GM19099 (cell line): ENCODE measurements around the gene PPP2R1B.

ENCODE experiments used
- POLR2A ChIP-seq: IDR thresholded peaks from 3 replicates; pipeline ENCODE4 v1.6.1; 2011; ENCODE audit warnings: low read depth; ENCODE audit not compliant: insufficient read length; ENCODE audit errors: extremely low read depth

Gene PPP2R1B

DNA sequence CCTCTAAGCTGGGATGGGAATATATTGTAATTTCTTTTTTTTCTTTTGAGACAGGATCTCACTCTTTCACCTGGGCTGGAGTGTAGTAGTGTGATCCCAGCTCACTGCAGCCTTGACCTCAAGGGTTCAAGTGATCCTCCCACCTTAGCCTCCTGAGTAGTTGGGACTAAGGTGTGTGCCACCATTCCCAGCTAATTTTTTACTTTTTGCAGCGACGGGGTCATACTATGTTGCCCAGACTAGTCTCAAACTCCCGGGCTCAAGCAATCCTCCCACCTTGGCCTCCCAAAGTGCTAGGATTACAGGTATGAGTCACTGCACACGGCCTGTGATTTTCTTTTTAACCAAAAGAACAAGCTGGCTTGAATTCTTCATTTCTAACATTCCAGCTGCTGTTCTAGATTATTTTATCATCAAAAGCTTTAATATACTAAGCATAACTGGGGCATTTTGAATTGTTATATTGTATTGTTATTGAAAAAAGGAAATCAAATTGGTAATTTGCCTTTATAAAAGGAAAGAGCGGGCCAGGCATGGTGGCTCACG lies 26.8 kb upstream of the PPP2R1B start:
- TF ChIP-seq POLR2A, result no peak

DNA sequence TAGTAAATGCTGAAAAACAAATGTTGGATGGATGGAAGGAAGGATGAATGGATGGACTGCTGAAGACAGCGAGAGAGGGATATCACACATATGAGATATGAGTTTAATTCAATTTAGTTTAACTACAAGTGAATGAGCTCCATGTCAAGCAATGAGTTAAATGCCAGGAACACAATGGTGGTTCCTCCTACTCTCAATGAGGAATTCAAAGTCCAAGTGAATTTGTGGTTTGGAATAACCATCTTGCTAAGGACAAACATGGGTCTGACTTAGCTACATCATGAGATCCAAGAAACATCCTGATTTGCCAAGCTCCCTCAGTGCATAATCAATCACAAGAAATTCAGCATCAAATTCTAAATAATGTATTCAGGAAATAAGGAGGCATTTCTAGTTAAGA lies 26.1 kb upstream of the PPP2R1B start:
- TF ChIP-seq POLR2A, result no peak

DNA sequence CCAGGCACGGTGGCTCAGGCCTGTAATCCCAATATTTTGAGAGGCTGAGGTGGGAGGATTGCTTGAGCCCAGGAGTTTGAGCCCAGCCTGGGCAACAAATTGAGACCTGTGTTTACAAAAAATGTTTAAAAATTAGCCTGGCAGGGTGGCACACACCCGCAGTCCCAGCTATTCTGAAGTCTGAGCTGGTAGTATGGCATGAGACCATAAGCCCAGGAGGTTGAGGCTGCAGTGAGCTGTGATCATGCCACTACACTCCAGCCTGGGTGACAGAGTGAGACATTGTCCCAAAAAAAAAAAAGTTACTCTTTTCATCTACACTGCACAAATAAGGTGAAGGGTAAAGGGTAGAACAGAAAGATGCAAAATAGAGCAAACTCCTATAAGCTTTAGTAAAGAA lies 22.3 kb upstream of the PPP2R1B start:
- no peak for TF ChIP-seq POLR2A

DNA sequence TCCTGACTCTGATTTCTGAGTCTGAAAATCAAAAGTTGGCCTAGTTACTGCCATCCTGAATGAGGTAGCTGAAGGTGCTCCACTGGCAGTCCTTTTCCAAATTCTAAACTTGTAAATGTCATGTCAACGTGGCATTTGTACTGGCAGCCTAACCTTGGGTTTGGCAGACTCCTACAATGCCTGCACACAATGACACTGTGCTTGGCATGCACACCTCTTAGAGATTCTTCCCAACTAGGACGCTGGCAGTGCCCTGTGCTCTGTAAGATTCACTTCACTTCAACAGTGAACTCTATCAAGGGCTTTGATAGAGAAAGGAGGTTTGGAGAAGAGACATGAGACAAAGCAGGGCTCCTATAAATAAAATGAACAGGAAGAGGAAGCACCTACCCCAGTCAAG lies 21.9 kb upstream of the PPP2R1B start:
- TF ChIP-seq POLR2A, result no peak

DNA sequence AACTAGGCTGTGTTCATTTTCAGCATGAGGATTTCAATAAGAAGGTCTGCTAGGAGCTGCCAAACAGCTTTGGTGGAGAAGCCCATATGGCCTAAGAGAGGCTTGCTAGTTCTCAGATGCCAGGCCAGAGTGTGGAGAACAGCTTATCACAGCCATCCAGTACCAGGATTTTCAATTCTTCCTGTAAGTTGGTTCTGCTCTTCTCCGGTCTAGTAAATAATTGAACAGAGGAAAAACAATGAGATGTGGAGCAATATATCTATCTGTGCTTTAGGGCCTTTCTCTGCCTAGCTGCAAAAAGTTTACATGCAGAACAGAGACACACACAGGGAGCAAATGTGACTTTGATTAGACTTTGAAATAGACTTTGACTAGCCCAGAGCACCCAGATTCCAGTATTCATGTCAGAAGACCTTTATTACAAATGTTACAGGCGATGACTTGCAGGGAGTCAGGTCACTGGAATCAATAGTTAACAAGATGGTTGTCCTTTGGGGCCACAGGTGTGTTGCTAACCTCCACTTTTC lies 19.8 kb upstream of the PPP2R1B start:
- TF ChIP-seq POLR2A, result no peak

DNA sequence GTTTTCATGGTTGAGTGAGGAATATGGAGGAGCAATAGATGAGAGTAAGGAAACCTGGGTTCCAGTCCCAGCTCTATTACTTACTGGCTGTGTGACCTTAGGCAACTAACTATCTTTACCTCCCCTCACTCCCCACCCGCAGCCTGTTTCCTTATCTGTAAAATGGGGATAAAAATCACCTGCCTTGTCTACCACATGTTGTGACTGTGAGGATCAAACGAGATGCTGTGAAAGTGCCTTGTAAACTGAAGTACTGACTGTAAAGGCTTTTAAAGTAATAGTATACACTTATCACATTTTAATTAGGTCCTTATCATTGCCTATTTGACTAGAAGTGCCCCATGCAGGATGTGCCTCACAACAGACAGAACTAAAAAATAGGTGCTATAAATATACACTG lies 18.9 kb upstream of the PPP2R1B start:
- no peak for TF ChIP-seq POLR2A

DNA sequence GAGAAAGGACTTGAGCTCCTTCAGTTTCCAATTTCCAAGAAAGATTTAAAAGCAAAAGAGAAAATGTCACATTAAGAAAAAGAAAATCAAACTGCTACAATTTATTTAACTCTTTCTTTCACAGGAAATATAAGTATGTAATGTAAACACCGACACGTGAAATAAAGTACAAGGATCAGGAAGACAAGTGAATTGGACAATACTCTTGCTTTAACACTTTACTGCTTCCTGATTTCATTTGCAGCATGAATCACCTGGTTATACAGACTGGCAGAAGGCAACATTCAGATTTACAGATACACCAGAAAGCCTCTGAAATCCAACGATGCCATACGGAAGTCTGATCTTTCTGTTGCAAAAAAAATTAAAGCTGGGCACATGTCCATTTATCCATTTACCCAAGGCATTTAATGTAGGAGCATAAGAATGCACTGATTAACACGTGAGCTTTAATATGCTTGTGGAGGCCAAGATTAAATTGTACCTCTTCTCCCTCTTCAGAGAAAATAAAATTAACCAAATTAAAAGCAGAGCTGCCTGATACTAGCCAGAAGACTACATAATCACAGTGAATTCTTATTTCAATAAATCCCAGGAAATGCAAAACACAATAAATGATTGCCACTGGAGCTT lies 16.0 kb upstream of the PPP2R1B start:
- no peak for TF ChIP-seq POLR2A

DNA sequence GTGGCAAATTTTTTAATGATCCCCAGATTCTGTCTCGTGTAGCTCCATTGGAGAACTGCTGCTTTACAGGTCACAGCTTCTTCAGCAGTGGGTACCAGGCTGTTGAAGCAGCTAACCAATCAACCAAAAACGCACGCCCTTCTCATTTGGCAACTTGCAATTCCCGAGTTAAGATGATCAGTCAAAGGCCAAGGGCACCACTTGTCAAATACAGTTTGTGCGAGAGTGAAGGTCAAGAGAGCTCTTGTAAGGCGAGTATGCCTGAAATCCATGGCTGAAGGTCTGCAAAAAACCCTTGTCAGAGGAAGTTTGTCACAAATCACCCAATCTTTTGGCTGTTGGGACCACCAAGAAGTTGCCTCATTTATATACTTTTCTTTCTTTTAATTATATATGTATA lies 12.9 kb upstream of the PPP2R1B start:
- no peak for TF ChIP-seq POLR2A

DNA sequence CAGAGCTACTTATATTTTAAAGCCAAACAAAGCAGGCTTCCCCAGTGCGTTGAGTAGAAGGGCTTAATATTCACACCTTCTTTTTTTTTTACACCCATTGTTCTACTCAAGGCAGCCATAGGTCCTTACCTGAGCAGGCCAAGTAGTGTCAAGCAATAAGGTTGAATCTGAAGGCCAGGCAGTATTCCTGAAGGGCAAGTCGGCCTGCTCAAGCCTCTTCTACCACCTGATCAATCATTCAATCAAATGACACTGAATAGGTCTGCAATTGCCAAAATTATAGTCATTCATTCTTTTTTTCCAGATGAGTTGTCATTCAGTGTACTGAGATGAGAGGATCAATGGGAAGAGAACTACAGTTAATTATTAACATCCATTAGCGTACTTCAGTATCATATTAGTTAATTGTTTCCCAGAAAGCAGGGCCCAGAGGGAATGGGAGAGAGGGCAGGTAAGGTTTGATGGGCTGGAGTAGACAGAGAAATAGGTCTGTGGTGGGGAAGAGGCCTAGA lies 11.9 kb upstream of the PPP2R1B start:
- no peak for TF ChIP-seq POLR2A

DNA sequence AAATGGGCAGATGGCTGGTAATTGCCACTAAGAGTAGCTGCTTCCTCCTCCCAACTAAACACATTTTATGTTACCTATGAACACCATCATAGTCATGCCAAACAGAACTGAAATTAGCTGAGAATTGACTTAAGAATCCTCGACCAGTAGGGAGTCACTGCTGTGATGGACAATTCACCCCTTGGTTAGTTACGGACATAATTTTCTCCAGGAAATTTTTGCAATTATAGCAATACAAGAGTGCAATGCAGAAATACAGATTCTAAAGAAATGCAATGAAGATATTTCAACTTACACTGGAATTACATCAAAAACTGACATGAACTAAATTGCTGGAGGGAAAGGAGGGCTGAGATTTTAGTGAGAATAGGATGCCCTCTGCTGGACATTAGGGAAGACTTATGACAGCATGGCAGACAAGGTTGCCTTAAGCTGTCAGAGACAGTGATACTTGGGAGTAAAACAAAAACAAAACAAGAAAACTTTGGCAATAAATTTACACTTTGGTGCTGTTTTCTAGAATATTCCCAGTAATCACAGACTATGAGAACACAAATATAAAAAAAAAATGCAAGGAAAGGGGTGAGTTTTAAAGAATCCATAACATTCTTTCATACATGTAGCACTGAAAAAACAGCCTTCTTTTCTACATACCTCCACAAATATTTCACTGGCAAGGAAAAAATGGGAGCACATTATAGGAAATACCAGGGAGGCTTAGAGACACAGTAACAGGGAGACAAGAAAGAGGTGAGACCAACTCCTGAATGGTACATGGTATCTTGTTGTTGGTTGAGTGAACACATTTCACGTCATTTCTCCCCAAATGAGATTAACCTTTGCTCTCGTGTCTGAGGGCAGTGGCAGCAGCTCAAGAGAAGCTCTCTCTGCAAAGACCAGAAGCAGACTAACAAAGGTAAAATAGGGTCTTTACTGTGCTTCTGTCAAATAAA lies 11.2 kb upstream of the PPP2R1B start:
- TF ChIP-seq POLR2A, result no peak

DNA sequence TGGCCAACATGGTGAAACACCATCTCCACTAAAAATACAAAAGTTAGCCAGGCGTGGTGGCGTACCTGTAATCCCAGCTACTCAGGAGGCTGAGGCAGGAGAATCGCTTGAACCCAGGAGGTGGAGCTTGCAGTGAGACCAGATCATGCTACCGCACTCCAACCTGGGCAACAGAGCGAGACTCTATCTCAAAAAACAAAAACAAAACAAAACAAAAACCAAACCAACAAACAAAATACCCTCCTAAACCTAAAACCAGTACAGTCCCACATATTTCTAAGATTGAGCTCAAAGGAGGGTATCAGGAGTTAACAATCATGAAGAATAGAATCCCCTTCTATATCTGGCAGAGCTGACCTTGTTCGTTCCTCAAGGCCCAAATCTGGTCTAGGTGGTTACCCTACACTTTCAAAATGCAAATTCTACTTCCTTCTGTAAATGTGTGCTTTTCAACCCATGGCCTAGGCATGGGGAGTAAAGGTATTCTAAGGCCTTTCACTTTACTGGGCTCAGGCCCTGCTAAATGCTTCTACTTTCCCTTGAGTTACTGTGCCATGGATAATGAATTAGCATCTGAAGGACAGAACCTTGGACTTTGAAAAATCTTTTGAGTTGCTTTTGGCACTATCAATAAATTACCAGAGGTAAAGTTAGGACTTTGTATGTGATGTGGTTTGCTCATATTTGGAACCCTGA lies 10.4 kb upstream of the PPP2R1B start:
- TF ChIP-seq POLR2A, result no peak

DNA sequence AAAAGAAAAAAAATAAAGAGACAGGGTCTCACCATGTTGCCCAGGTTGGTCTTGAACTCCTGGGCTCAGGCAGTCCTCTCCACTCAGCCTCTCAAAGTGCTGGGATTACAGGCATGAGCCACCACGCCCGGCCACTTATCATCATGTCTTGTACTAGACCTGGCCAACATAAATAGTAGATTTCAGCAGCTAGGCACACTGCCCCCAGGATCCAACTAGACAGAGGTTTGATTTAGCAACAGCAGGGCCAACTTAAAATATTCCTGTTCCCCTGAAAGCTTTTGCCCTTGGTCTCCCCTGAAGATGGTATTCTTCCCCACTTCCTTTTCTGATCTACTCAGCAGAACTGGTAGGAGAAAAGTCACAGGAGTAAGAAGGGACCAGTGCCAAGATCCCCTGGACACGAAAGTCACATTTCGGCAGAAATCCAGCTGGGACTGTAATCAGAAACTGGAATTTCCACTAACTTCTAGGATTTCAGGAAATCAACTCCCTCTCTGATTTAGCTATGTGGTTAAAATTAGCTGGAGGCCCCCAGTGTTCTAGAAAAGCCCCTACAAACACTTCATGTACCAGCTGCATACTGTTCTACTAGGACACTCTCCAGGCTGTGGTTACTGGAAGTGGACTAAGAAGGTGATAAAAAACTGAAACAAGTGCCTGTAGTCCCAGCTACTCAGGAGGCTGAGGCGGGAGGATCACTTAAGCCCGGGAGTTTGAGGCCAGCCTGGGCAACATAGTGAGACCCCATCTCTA lies 8.9 kb upstream of the PPP2R1B start:
- no peak for TF ChIP-seq POLR2A

DNA sequence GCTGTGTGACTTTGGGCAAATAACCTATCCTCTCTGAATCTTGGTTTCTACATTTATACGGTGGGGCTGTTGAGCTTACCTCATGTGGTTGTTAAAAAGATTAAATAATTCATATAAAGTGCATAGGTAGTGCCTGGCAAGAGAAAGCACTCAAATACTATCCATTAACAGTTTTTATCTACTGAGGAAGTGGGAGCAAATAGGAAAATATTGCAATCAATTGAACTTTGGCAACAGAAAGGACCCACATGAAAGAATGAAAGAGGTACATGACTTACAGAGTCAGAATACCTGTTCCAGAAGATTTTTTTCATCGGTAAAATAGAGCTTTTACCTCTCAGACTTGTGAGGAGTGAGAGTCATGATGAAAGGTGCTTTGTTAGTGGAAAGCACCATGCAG lies 6.3 kb upstream of the PPP2R1B start:
- no peak for TF ChIP-seq POLR2A

DNA sequence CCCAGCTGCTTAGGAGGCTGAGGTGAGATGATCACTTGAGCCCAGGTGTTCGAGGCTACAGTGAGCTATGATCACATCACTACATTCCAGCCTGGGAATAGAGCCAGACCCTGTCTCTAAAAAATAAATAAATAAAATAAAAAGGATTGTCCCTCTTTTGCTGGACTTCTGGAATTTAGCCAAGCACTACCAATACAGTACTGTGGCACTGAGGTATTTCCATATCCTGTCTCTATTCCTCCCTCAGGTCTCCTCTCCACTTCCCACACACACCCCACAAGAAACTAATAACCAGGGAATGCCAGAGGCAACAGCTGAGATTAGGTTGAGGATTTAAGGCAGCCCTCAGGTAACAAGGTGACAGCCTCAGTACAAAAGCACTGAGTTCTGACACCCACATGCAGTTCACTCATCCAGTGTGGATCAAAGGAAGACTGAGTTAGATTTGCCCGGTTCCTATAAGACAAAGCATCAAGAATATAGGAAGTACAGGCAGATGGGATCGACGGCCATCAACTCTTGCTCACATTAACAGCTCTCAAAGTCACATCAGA lies 4.5 kb upstream of the PPP2R1B start:
- no peak for TF ChIP-seq POLR2A
